ENCODE measurements around the gene ABCA13. TPM values are rescaled to one million over a fixed set of nuclear protein-coding genes. Genes with fewer than 3 reads are reported as not detected.

ABCA13 gene
- total RNA-seq, 2 donors from 2014 or later = not detected

- no peak overlapping the region for H3K27ac Mint-ChIP-seq
- peaks cover 3% of the 10 kb centered on the region for H3K27me3 Mint-ChIP-seq
- no peak for ATAC-seq (replicated peaks)
- H3K9me3 Mint-ChIP-seq = no peaks in the 10 kb centered on the region
- H3K4me3 Mint-ChIP-seq = no peak overlapping the region
- H3K36me3 Mint-ChIP-seq (ENCODE audit: low read depth) = no peaks in the 10 kb centered on the region
- no peaks in the 10 kb centered on the region for H3K4me1 Mint-ChIP-seq
Observed at GRCh38 chr7:48380921-48381320, 209.7 kb downstream of the ABCA13 start.

- peaks cover 3% of the 10 kb centered on the region for H3K27me3 Mint-ChIP-seq
- no peaks in the 10 kb centered on the region for H3K9me3 Mint-ChIP-seq
- H3K27ac Mint-ChIP-seq = no peak overlapping the region
- H3K4me3 Mint-ChIP-seq = no peak overlapping the region
- no peak for ATAC-seq (replicated peaks)
- H3K4me1 Mint-ChIP-seq = no peaks in the 10 kb centered on the region
- no peaks in the 10 kb centered on the region for H3K36me3 Mint-ChIP-seq (ENCODE audit: low read depth)
Observed at GRCh38 chr7:48381571-48381970, 210.3 kb downstream of the ABCA13 start.

- H3K4me1 Mint-ChIP-seq = no peaks in the 10 kb centered on the region
- no peaks in the 10 kb centered on the region for H3K36me3 Mint-ChIP-seq (ENCODE audit: low read depth)
- no peak overlapping the region for H3K27ac Mint-ChIP-seq
- ATAC-seq (replicated peaks) = no peak
- H3K9me3 Mint-ChIP-seq = no peaks in the 10 kb centered on the region
- peaks cover 3% of the 10 kb centered on the region for H3K27me3 Mint-ChIP-seq
- H3K4me3 Mint-ChIP-seq = no peak overlapping the region
Observed at GRCh38 chr7:48384180-48384752, 213.0 kb downstream of the ABCA13 start.

GRCh38 chr7:48387932-48388331, 216.7 kb downstream of the ABCA13 start:
- H3K4me1 Mint-ChIP-seq = no peaks in the 10 kb centered on the region
- peaks cover 5% of the 10 kb centered on the region for H3K9me3 Mint-ChIP-seq
- no peak overlapping the region for H3K27ac Mint-ChIP-seq
- no peaks in the 10 kb centered on the region for H3K36me3 Mint-ChIP-seq (ENCODE audit: low read depth)
- no peaks in the 10 kb centered on the region for H3K27me3 Mint-ChIP-seq
- ATAC-seq (replicated peaks) = no peak
- H3K4me3 Mint-ChIP-seq = no peak overlapping the region

GRCh38 chr7:48388911-48389310, 217.7 kb downstream of the ABCA13 start:
- H3K4me3 Mint-ChIP-seq = no peak overlapping the region
- no peaks in the 10 kb centered on the region for H3K27me3 Mint-ChIP-seq
- no peak for ATAC-seq (replicated peaks)
- no peaks in the 10 kb centered on the region for H3K36me3 Mint-ChIP-seq (ENCODE audit: low read depth)
- no peaks in the 10 kb centered on the region for H3K4me1 Mint-ChIP-seq
- H3K27ac Mint-ChIP-seq = no peak overlapping the region
- H3K9me3 Mint-ChIP-seq = peaks cover 7% of the 10 kb centered on the region

GRCh38 chr7:48389977-48390376, 218.7 kb downstream of the ABCA13 start:
- Mint-ChIP-seq H3K36me3 (ENCODE audit: low read depth) (no peaks in the 10 kb centered on the region), H3K27me3 (no peaks in the 10 kb centered on the region), H3K9me3 (peaks cover 7% of the 10 kb centered on the region), H3K4me3 (no peak overlapping the region), H3K27ac (no peak overlapping the region), H3K4me1 (no peaks in the 10 kb centered on the region)
- no peak for ATAC-seq (replicated peaks)

- no peak overlapping the region for H3K27ac Mint-ChIP-seq
- H3K4me3 Mint-ChIP-seq = no peak overlapping the region
- H3K36me3 Mint-ChIP-seq (ENCODE audit: low read depth) = no peaks in the 10 kb centered on the region
- no peaks in the 10 kb centered on the region for H3K4me1 Mint-ChIP-seq
- H3K27me3 Mint-ChIP-seq = no peaks in the 10 kb centered on the region
- peaks cover 7% of the 10 kb centered on the region for H3K9me3 Mint-ChIP-seq
- ATAC-seq (replicated peaks) = no peak
Observed at GRCh38 chr7:48390388-48391327, 219.4 kb downstream of the ABCA13 start.

GRCh38 chr7:48398191-48398590, 226.9 kb downstream of the ABCA13 start:
- H3K9me3 Mint-ChIP-seq = no peaks in the 10 kb centered on the region
- H3K4me1 Mint-ChIP-seq = no peaks in the 10 kb centered on the region
- H3K4me3 Mint-ChIP-seq = no peak overlapping the region
- H3K36me3 Mint-ChIP-seq (ENCODE audit: low read depth) = no peaks in the 10 kb centered on the region
- no peak for ATAC-seq (replicated peaks)
- H3K27ac Mint-ChIP-seq = no peak overlapping the region
- no peaks in the 10 kb centered on the region for H3K27me3 Mint-ChIP-seq

- Mint-ChIP-seq H3K27me3 (no peaks in the 10 kb centered on the region), H3K9me3 (no peaks in the 10 kb centered on the region), H3K4me3 (no peak overlapping the region), H3K27ac (no peak overlapping the region), H3K4me1 (no peaks in the 10 kb centered on the region), H3K36me3 (ENCODE audit: low read depth) (no peaks in the 10 kb centered on the region)
- ATAC-seq (replicated peaks) = no peak
Observed at GRCh38 chr7:48402721-48403120, 231.5 kb downstream of the ABCA13 start.

GRCh38 chr7:48408731-48409130, 237.5 kb downstream of the ABCA13 start:
- ATAC-seq (replicated peaks) = no peak
- H3K4me3 Mint-ChIP-seq = no peak overlapping the region
- H3K36me3 Mint-ChIP-seq (ENCODE audit: low read depth) = no peaks in the 10 kb centered on the region
- no peaks in the 10 kb centered on the region for H3K9me3 Mint-ChIP-seq
- no peaks in the 10 kb centered on the region for H3K27me3 Mint-ChIP-seq
- H3K4me1 Mint-ChIP-seq = no peaks in the 10 kb centered on the region
- H3K27ac Mint-ChIP-seq = no peak overlapping the region

GRCh38 chr7:48411619-48412018, 240.4 kb downstream of the ABCA13 start:
- H3K36me3 Mint-ChIP-seq (ENCODE audit: low read depth) = no peaks in the 10 kb centered on the region
- H3K27me3 Mint-ChIP-seq = no peaks in the 10 kb centered on the region
- no peak overlapping the region for H3K4me3 Mint-ChIP-seq
- H3K4me1 Mint-ChIP-seq = no peaks in the 10 kb centered on the region
- H3K9me3 Mint-ChIP-seq = no peaks in the 10 kb centered on the region
- H3K27ac Mint-ChIP-seq = no peak overlapping the region
- ATAC-seq (replicated peaks) = peak; percentile 87

GRCh38 chr7:48414011-48414732, 242.9 kb downstream of the ABCA13 start:
- no peak for ATAC-seq (replicated peaks)
- H3K36me3 Mint-ChIP-seq (ENCODE audit: low read depth) = no peaks in the 10 kb centered on the region
- H3K27ac Mint-ChIP-seq = no peak overlapping the region
- no peaks in the 10 kb centered on the region for H3K4me1 Mint-ChIP-seq
- no peak overlapping the region for H3K4me3 Mint-ChIP-seq
- H3K27me3 Mint-ChIP-seq = no peaks in the 10 kb centered on the region
- no peaks in the 10 kb centered on the region for H3K9me3 Mint-ChIP-seq

- no peak overlapping the region for H3K27ac Mint-ChIP-seq
- no peaks in the 10 kb centered on the region for H3K36me3 Mint-ChIP-seq (ENCODE audit: low read depth)
- H3K4me3 Mint-ChIP-seq = no peak overlapping the region
- no peaks in the 10 kb centered on the region for H3K9me3 Mint-ChIP-seq
- no peaks in the 10 kb centered on the region for H3K27me3 Mint-ChIP-seq
- H3K4me1 Mint-ChIP-seq = no peaks in the 10 kb centered on the region
- ATAC-seq (replicated peaks) = no peak
Observed at GRCh38 chr7:48416327-48416908, 245.2 kb downstream of the ABCA13 start.

- Mint-ChIP-seq H3K27ac (no peak overlapping the region), H3K36me3 (ENCODE audit: low read depth) (no peaks in the 10 kb centered on the region), H3K27me3 (no peaks in the 10 kb centered on the region), H3K4me1 (no peaks in the 10 kb centered on the region), H3K9me3 (no peaks in the 10 kb centered on the region), H3K4me3 (no peak overlapping the region)
- ATAC-seq (replicated peaks) = no peak
Observed at GRCh38 chr7:48419401-48419800, 248.1 kb downstream of the ABCA13 start.
